HG03558 (cell line): ENCODE data around the gene SLC35A3.
"Not testable (repeated sequence)": the region's sequence is repeated elsewhere in the genome, so short reads cannot be mapped to it uniquely, and the experiment has no call there.

Experiments used
- ATAC-seq: cut with Tn5 transposase; IDR thresholded peaks from one replicate; pipeline ENCODE4 v1.9.1; 2021; ENCODE audit warnings: moderate number of reproducible peaks; ENCODE audit not compliant: unreplicated experiment; ENCODE audit errors: extremely low read depth

SLC35A3 gene

GRCh38 chr1:100027212-100027611 lies 57.4 kb downstream of the SLC35A3 start:
- no peak for ATAC-seq

- ATAC-seq = no peak
These were observed 59.0 kb downstream of the SLC35A3 start for GRCh38 chr1:100028765-100029164.

GRCh38 chr1:100034470-100034869 lies 64.7 kb downstream of the SLC35A3 start:
- no peak for ATAC-seq

DNA sequence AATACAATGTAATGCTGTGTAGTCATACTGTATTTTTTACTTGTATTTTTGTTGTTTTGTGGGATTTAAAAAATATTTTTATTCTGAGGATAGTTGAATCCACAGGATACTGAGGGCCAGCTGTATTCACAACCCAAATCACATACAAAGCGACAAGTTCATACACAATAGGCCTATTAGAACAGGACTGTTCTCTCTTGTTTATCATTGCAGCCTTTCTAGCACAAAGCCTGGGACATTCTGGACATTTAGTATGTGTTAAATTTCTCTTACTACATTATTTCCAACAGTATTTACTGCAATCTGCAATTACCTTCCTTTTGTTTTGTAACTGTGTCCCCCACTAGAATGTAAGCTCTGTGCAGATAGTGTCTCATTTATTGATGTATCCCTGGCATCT lies 65.4 kb downstream of the SLC35A3 start:
- ATAC-seq = no peak

DNA sequence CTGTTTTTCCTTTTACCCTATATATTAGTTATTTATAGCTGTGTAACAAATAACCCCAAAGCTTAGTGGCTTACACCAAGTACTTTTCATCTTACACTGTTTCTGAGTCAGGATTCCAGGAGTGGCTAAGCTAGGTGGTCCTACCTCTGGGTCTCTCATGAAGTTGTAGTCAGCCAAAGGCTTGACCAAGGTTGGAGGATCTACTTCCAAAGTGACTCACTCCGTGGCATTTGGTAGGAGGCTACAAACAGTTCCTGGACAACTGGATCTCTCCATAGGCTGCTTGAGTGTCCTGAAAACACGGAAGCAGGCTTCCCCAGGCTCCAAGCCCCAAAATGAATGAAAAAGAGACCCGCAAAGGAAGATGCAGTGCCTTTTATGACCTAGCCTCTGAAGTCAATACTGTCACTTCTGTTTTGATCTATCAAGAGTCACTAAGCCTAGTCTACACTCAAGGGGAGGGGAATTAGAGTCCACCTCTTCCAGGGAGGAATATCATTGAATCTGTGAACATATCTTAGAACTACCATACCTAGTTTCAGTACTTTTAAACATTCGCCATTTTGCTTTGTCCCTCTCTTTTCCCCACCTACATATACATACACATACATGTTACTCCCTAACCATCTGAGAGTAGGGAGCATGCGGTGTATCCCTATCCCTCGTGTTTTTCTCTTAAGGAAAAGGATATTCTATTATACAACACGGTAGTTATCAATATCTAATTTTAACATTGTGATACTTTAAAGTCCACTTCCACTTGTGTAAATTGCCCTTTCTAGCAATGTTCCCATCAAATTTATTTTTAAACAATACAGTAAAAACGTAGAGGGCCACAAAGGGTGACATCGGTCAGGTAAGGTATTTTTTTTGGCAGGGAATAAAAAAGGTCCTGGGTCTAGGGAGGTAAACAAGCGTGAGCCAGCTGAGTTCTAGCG lies 67.2 kb downstream of the SLC35A3 start:
- ATAC-seq = no peak

- ATAC-seq = no peak
These were observed 67.8 kb downstream of the SLC35A3 start for GRCh38 chr1:100037656-100037926.

GRCh38 chr1:100037927-100038659 lies 68.3 kb downstream of the SLC35A3 start:
- ATAC-seq = peak; percentile 65

DNA sequence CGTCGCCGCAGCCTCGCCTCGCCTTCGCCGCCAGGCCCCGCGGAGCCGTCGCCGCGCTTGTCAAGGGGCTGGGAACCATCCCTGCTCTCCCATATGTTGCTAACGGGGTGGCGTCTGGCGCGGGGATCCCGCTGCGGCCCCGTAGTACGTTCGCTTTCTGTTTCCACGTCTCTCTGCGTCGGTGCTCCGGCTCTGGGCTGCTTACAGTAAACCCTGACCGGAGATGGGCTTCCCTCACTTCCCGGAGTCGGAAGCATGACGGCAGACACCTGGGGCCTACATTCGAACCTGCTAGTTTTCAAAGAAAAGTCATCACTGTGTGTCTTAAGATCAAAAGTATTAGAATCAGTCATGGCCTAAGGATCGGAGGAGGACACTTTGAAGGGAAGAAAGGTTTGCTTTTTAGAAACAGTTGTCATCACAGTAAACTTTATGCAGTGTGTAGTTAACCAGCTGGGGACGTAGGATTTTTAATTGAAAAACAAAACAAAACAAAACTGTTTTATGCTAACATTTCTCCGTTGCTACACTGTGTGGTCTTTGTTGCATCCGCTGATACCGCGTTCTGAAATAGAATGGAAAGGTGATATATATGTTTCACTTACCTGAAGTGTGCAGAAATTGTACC lies 69.0 kb downstream of the SLC35A3 start:
- peak; percentile 23 for ATAC-seq

- ATAC-seq = no peak
These were observed 69.8 kb downstream of the SLC35A3 start for GRCh38 chr1:100039591-100039990.

GRCh38 chr1:100045206-100045605 lies 75.4 kb downstream of the SLC35A3 start:
- ATAC-seq = no peak

- not testable (repeated sequence) for ATAC-seq
These were observed 77.5 kb downstream of the SLC35A3 start for GRCh38 chr1:100047235-100047708.

GRCh38 chr1:100050139-100050538 lies 80.3 kb downstream of the SLC35A3 start:
- ATAC-seq = no peak

DNA sequence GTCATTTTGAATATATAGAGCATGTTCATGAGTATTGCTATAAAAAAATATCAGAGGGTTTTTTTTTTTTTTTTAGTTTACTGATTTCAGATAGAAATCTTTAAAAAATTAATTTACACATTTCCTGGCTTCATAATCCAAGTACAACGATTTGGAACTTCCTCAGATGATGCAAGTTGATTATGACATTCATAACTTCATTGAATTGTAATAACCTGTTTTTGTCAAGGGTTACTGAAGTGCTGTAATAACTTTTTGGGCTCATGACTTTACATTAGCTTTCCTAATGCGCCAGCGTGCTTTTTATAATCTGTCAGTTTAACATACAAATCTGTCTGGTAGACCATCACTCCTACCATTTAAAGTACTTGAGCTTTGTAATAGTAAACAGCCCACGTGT lies 81.6 kb downstream of the SLC35A3 start:
- no peak for ATAC-seq

GRCh38 chr1:100051893-100052292 lies 82.1 kb downstream of the SLC35A3 start:
- no peak for ATAC-seq

GRCh38 chr1:100053119-100053518 lies 83.3 kb downstream of the SLC35A3 start:
- ATAC-seq = no peak

GRCh38 chr1:100053727-100054126 lies 83.9 kb downstream of the SLC35A3 start:
- ATAC-seq = no peak

DNA sequence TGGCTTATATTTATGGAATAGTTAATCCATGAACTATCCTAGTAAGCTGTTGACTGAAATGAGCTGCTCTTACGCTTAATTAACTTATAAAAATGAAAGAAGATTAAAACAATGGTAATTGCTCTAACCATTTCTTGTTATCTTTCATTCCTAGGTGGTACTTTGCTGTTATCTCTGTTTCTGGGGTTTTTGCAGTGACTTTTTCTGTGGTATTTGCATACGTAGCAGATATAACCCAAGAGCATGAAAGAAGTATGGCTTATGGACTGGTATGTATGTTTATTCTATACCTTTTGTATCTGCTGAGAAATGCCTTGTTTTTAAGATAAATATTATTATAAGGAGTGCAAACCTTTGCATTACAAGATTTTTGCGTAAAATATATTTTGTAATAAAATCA lies 91.9 kb downstream of the SLC35A3 start:
- ATAC-seq = no peak

- no peak for ATAC-seq
These were observed 95.6 kb downstream of the SLC35A3 start for GRCh38 chr1:100065183-100065968.

- ATAC-seq = no peak
These were observed 96.1 kb downstream of the SLC35A3 start for GRCh38 chr1:100065969-100066227.

- ATAC-seq = no peak
These were observed 100.6 kb downstream of the SLC35A3 start for GRCh38 chr1:100070201-100070939.
